ENCODE results near the gene TMEM131. TPM values are rescaled to one million over a fixed set of nuclear protein-coding genes. Genes with fewer than 3 reads are reported as not detected.
A peak's percentile ranks its signal among the peaks of the same experiment; 100 is the strongest.

TMEM131 gene
- total and polyA plus RNA-seq, 10 of the 15 experiments (the other 5 are each of a cell fraction or from before 2014, with no cell fraction given): 6.0 to 48.2 (median 23.2) TPM

- TF ChIP-seq BACH1 (IDR thresholded peaks at IDR 0.05; ENCODE audit: borderline replicate concordance): 0 out of 2 replicates have a peak, but pooled peaks have one; percentile 42
- TF ChIP-seq CBX3 (IDR thresholded peaks at IDR 0.05; ENCODE audit: borderline replicate concordance, low read depth): no peak
- no peak for TF ChIP-seq SP1 (IDR thresholded peaks at IDR 0.05; ENCODE audit: low read depth, low read length)
- TF ChIP-seq TARDBP (IDR thresholded peaks at IDR 0.05; ENCODE audit: borderline replicate concordance): no peak
- no peak for TF ChIP-seq BCL3 (IDR thresholded peaks at IDR 0.05; ENCODE audit: borderline replicate concordance, insufficient read depth, low read depth, low read length, poor library complexity, severe bottlenecking)
- no peak for TF ChIP-seq ZBTB4 (CRISPR knock-in tag; IDR thresholded peaks at IDR 0.05)
- TF ChIP-seq REST (IDR thresholded peaks at IDR 0.05; ENCODE audit: low read depth, low read length): no peak
- peak; percentile 97 for TF ChIP-seq RUNX3 (IDR thresholded peaks at IDR 0.05; ENCODE audit: low read length)
- no peak for TF ChIP-seq BMI1 (IDR thresholded peaks at IDR 0.05; ENCODE audit: borderline replicate concordance)
- peak; percentile 55; the same call in 1 of the 2 replicates for TF ChIP-seq PML (IDR thresholded peaks at IDR 0.05; ENCODE audit: low read length)
- no peak for TF ChIP-seq JUNB (IDR thresholded peaks at IDR 0.05)
- TF ChIP-seq KLF5 (IDR thresholded peaks at IDR 0.05; ENCODE audit: partially characterized antibody): no peak
- no peak for TF ChIP-seq HCFC1 (IDR thresholded peaks at IDR 0.05; ENCODE audit: low read length)
- 0 out of 2 replicates have a peak, but pooled peaks have one; percentile 55 for TF ChIP-seq CBX5 (IDR thresholded peaks at IDR 0.05; ENCODE audit: low read depth)
- TF ChIP-seq TCF7 (IDR thresholded peaks at IDR 0.05; ENCODE audit: borderline replicate concordance): no peak
- no peak for TF ChIP-seq USF2 (IDR thresholded peaks at IDR 0.05; ENCODE audit: borderline replicate concordance, low read depth, low read length)
- TF ChIP-seq SUPT20H (IDR thresholded peaks at IDR 0.05; ENCODE audit: borderline replicate concordance, control insufficient read depth, low read depth, low read length): no peak
- TF ChIP-seq NR2C1 (IDR thresholded peaks at IDR 0.05): no peak
- TF ChIP-seq SMC3 (IDR thresholded peaks at IDR 0.05; ENCODE audit: borderline replicate concordance, low read length): no peak; the same call in 1 of the 2 replicates
- peak; percentile 44; the same call in 1 of the 2 replicates for TF ChIP-seq TAF1 (IDR thresholded peaks at IDR 0.05; ENCODE audit: borderline replicate concordance, low read depth, low read length)
Observed at GRCh38 chr2:97995026-97995733, 568 bp downstream of the TMEM131 start (continued).

Measured in GM12878 (cell line).